Body of pancreas (tissue), 4 donors: ENCODE measurements around the gene GOLGA7B.

ENCODE experiments used
- POLR2A ChIP-seq, 3 donors: fragments of 450-650 bp; IDR thresholded peaks; one replicate each; pipeline ENCODE4 v1.6.1; 2016; ENCODE audit warnings: antibody characterized with exemption in 3 of 3, mild to moderate bottlenecking in 2 of 3
- TF ChIP-seq, protein P1 (sequence below), 7 experiments: fragments of 450-650 bp in 4 of 7; fragments of 200-600 bp in 3 of 7; sonication (generic) in 3 of 7; IDR thresholded peaks; one replicate each; pipeline ENCODE4 v1.5.1; 2016 to 2019; ENCODE audit warnings: antibody characterized with exemption in 7 of 7

DNA sequence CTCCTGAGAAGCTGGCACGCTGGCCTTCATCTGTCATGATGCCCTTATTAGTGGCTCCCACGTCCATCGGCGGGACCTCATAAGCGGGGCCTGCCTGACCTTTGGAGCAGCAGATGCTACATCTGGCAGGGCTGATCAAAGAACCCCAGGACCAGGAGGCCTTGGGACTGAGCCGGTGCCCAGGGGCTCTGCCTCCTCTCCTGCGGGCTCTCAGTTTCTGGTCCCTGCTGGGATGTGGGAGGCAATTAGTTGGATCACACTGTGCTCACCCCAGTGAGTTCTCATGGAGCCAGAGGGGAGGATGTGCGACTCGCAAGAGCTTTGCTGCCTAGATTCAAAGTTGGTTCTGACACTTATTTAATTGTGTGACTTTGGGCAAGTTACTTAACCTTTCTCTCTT lies 49.2 kb upstream of the GOLGA7B start:
- TF ChIP-seq, protein P1, sequence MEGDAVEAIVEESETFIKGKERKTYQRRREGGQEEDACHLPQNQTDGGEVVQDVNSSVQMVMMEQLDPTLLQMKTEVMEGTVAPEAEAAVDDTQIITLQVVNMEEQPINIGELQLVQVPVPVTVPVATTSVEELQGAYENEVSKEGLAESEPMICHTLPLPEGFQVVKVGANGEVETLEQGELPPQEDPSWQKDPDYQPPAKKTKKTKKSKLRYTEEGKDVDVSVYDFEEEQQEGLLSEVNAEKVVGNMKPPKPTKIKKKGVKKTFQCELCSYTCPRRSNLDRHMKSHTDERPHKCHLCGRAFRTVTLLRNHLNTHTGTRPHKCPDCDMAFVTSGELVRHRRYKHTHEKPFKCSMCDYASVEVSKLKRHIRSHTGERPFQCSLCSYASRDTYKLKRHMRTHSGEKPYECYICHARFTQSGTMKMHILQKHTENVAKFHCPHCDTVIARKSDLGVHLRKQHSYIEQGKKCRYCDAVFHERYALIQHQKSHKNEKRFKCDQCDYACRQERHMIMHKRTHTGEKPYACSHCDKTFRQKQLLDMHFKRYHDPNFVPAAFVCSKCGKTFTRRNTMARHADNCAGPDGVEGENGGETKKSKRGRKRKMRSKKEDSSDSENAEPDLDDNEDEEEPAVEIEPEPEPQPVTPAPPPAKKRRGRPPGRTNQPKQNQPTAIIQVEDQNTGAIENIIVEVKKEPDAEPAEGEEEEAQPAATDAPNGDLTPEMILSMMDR (IDR thresholded peaks at IDR 0.05) = no peak
- no peak for TF ChIP-seq POLR2A (IDR thresholded peaks at IDR 0.05)
